ENCODE measurements around the gene SPNS3.

DNA sequence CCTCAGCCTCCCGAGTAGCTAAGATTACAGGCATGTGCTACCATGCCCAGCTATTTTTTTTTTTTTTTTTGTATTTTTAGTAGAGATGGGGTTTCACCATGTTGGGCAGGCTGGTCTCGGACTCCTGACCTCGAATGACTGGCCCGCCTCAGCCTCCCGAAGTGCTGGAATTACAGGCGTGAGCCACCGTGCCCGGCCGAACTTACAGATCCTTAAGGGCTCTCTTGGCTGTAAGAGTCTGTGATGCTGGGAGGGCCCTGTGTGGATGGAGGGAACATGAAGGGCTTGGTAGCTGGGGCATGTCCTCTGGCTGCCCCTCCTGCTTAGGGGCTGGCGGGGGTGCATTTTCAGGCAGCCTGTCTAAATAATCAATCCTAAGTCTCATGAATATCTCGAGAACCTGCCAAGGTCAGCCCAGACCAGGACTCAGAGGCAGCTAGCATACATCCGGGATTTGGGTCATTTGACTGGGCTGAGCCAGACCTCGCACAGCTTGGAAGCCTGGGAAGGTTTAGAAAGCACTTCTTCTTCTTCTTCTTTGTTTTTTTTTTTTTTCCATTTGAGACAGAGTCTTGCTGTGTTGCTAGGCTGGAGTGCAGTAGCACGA, 17.1 kb downstream of the SPNS3 start:
- TF ChIP-seq EP300 (conservative IDR thresholded peaks at IDR 0.05; ENCODE audit: poor library complexity, severe bottlenecking) (no peak), POLR2AphosphoS5 (IDR thresholded peaks at IDR 0.05) (no peak)
- TF ChIP-seq, protein P1, sequence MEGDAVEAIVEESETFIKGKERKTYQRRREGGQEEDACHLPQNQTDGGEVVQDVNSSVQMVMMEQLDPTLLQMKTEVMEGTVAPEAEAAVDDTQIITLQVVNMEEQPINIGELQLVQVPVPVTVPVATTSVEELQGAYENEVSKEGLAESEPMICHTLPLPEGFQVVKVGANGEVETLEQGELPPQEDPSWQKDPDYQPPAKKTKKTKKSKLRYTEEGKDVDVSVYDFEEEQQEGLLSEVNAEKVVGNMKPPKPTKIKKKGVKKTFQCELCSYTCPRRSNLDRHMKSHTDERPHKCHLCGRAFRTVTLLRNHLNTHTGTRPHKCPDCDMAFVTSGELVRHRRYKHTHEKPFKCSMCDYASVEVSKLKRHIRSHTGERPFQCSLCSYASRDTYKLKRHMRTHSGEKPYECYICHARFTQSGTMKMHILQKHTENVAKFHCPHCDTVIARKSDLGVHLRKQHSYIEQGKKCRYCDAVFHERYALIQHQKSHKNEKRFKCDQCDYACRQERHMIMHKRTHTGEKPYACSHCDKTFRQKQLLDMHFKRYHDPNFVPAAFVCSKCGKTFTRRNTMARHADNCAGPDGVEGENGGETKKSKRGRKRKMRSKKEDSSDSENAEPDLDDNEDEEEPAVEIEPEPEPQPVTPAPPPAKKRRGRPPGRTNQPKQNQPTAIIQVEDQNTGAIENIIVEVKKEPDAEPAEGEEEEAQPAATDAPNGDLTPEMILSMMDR (IDR thresholded peaks at IDR 0.05; ENCODE audit: poor library complexity, severe bottlenecking): no peak
